HepG2 (cell line): ENCODE data around the gene KRTAP10-4. TPM values are rescaled to one million over a fixed set of nuclear protein-coding genes. Genes with fewer than 3 reads are reported as not detected.
A peak's percentile ranks its signal among the peaks of the same experiment; 100 is the strongest.

Source experiments
- AHR ChIP-seq: IDR thresholded peaks from 2 replicates; pipeline ENCODE4 v1.6.1; 2018; ENCODE audit warnings: missing genetic modification reagents, missing compliant biosample characterization
- GLI4 ChIP-seq: sonication (generic); formaldehyde crosslinking; IDR thresholded peaks from 2 replicates; pipeline ENCODE4 v1.5.1; 2020; ENCODE audit warnings: missing genetic modification reagents, mild to moderate bottlenecking, moderate library complexity, borderline replicate concordance
- GTF2F1 ChIP-seq: fragments of 150-350 bp; IDR thresholded peaks from 2 replicates; pipeline ENCODE4 v1.6.1; 2014; ENCODE audit warnings: low read length
- HOXA3 ChIP-seq: sonication (generic); formaldehyde crosslinking; IDR thresholded peaks from 2 replicates; pipeline ENCODE4 v1.5.0; 2020; ENCODE audit warnings: missing genetic modification reagents
- KDM3A ChIP-seq: IDR thresholded peaks from 2 replicates; pipeline ENCODE4 v1.6.1; 2018; ENCODE audit warnings: low read depth, missing compliant biosample characterization
- PAWR ChIP-seq: sonication (generic); formaldehyde crosslinking; IDR thresholded peaks from 2 replicates; pipeline ENCODE4 v1.4.0; 2020; ENCODE audit warnings: missing genetic modification reagents, mild to moderate bottlenecking, borderline replicate concordance
- SP1 ChIP-seq, 2 experiments: fragments of 450-650 bp in 1 of 2; sonication (generic) in 1 of 2; formaldehyde crosslinking in 1 of 2; IDR thresholded peaks; 2 replicates each; pipeline versions ENCODE4 v1.4.0 to v1.6.1; 2016 to 2020; ENCODE audit warnings: missing genetic modification reagents in 1 of 2
- XRCC5 ChIP-seq: fragments of 200-400 bp; formaldehyde crosslinking; optimal IDR thresholded peaks from 2 replicates; pipeline ENCODE3; 2017; ENCODE audit warnings: mild to moderate bottlenecking, low read length
- ZBTB3 ChIP-seq: sonication (generic); formaldehyde crosslinking; IDR thresholded peaks from 2 replicates; pipeline ENCODE4 v1.4.0; 2020; ENCODE audit warnings: low read depth, mild to moderate bottlenecking, moderate library complexity, missing genetic modification reagents, borderline replicate concordance
- ZMYM4 ChIP-seq: sonication (generic); formaldehyde crosslinking; IDR thresholded peaks from 2 replicates; pipeline ENCODE4 v1.8.1; 2023; ENCODE audit warnings: mild to moderate bottlenecking, missing genetic modification reagents
- ZNF17 ChIP-seq: sonication (generic); formaldehyde crosslinking; IDR thresholded peaks from 2 replicates; pipeline ENCODE4 v1.5.0; 2020; ENCODE audit warnings: mild to moderate bottlenecking, missing genetic modification reagents
- ZNF225 ChIP-seq: sonication (generic); formaldehyde crosslinking; IDR thresholded peaks from 2 replicates; pipeline ENCODE4 v1.4.0; 2020; ENCODE audit warnings: mild to moderate bottlenecking, missing genetic modification reagents
- ZNF232 ChIP-seq: sonication (generic); formaldehyde crosslinking; IDR thresholded peaks from 2 replicates; pipeline ENCODE4 v1.4.0; 2020; ENCODE audit warnings: missing genetic modification reagents, borderline replicate concordance
- ZNF335 ChIP-seq: sonication (generic); formaldehyde crosslinking; IDR thresholded peaks from 2 replicates; pipeline ENCODE4 v1.4.0; 2020; ENCODE audit warnings: missing genetic modification reagents
- ZNF556 ChIP-seq: sonication (generic); formaldehyde crosslinking; IDR thresholded peaks from 2 replicates; pipeline ENCODE4 v1.4.0; 2020; ENCODE audit warnings: mild to moderate bottlenecking, missing genetic modification reagents, borderline replicate concordance
- ZNF816 ChIP-seq: sonication (generic); formaldehyde crosslinking; IDR thresholded peaks from 2 replicates; pipeline ENCODE4 v1.8.0; 2022; ENCODE audit warnings: missing genetic modification reagents, mild to moderate bottlenecking, borderline replicate concordance
- polyA plus RNA-seq, 8 experiments: library from polyadenylated mRNA; depleted of rRNA in 3 of 8; stranded (reverse) in 7 of 8; unstranded in 1 of 8; fragments of >200 nt; fragmentation: Illumina TruSeq in 4 of 8; extraction: Trizol in 4 of 8; gene quantifications; 2 replicates each; pipeline versions ENCODE4 v1.2.1 to v1.2.3, GENCODE V29; 2011 to 2016; ENCODE audit warnings: low read depth in 4 of 8, missing spikeins in 1 of 8, mixed read lengths in 1 of 8; ENCODE audit not compliant: insufficient read depth in 1 of 8
- total RNA-seq, 5 experiments: library from RNA; depleted of rRNA; stranded (reverse); fragments of >200 nt; fragmentation: Illumina TruSeq; extraction: Trizol; gene quantifications; 2 replicates each; pipeline ENCODE4 v1.2.3, GENCODE V29; 2016; ENCODE audit warnings: low read depth in 1 of 5
- TF ChIP-seq, protein P1 (sequence below): sonication (generic); formaldehyde crosslinking; IDR thresholded peaks from 2 replicates; pipeline ENCODE4 v1.8.1; 2023; ENCODE audit warnings: mild to moderate bottlenecking, inconsistent platforms, moderate library complexity, missing genetic modification reagents, borderline replicate concordance
- TF ChIP-seq, protein P2 (sequence below): sonication (generic); formaldehyde crosslinking; IDR thresholded peaks from 2 replicates; pipeline ENCODE4 v1.5.1; 2020; ENCODE audit warnings: mild to moderate bottlenecking, missing genetic modification reagents, borderline replicate concordance
- TF ChIP-seq, protein P3 (sequence below): sonication (generic); formaldehyde crosslinking; IDR thresholded peaks from 2 replicates; pipeline ENCODE4 v1.4.0; 2020; ENCODE audit warnings: mild to moderate bottlenecking, missing genetic modification reagents

KRTAP10-4 gene
- total and polyA plus RNA-seq, 2 of the 13 experiments (the other 11 are each of a cell fraction or from before 2014, with no cell fraction given): not detected

- TF ChIP-seq KDM3A (peak; percentile 24; the same call in 1 of the 2 replicates), ZNF335 (CRISPR knock-in tag) (no peak), ZNF17 (CRISPR knock-in tag) (no peak), SP1 (IDR thresholded peaks at IDR 0.05) (no peak), SP1 (CRISPR knock-in tag; IDR thresholded peaks at IDR 0.05) (no peak), AHR (no peak), ZBTB3 (no peak), XRCC5 (peak; percentile 43), ZNF232 (no peak; the same call in 1 of the 2 replicates), ZNF225 (CRISPR knock-in tag) (no peak), PAWR (CRISPR knock-in tag) (no peak), GLI4 (CRISPR knock-in tag) (0 out of 2 replicates have a peak, but pooled peaks have one; percentile 38), HOXA3 (CRISPR knock-in tag) (peak; percentile 95), ZMYM4 (CRISPR knock-in tag) (peak; percentile 86), ZNF556 (no peak), ZNF816 (peak; percentile 80; the same call in 1 of the 2 replicates), GTF2F1 (no peak)
- TF ChIP-seq, protein P1, sequence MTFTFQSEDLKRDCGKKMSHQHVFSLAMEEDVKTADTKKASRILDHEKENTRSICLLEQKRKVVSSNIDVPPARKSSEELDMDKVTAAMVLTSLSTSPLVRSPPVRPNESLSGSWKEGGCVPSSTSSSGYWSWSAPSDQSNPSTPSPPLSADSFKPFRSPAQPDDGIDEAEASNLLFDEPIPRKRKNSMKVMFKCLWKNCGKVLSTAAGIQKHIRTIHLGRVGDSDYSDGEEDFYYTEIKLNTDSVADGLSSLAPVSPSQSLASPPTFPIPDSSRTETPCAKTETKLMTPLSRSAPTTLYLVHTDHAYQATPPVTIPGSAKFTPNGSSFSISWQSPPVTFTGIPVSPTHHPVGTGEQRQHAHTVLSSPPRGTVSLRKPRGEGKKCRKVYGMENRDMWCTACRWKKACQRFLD (CRISPR knock-in tag): no peak
- TF ChIP-seq, protein P2, sequence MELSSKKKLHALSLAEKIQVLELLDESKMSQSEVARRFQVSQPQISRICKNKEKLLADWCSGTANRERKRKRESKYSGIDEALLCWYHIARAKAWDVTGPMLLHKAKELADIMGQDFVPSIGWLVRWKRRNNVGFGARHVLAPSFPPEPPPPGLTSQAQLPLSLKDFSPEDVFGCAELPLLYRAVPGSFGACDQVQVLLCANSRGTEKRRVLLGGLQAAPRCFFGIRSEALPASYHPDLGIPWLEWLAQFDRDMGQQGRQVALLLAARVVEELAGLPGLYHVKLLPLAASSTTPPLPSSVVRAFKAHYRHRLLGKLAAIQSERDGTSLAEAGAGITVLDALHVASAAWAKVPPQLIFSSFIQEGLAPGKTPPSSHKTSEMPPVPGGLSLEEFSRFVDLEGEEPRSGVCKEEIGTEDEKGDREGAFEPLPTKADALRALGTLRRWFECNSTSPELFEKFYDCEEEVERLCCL (CRISPR knock-in tag): no peak
- TF ChIP-seq, protein P3, sequence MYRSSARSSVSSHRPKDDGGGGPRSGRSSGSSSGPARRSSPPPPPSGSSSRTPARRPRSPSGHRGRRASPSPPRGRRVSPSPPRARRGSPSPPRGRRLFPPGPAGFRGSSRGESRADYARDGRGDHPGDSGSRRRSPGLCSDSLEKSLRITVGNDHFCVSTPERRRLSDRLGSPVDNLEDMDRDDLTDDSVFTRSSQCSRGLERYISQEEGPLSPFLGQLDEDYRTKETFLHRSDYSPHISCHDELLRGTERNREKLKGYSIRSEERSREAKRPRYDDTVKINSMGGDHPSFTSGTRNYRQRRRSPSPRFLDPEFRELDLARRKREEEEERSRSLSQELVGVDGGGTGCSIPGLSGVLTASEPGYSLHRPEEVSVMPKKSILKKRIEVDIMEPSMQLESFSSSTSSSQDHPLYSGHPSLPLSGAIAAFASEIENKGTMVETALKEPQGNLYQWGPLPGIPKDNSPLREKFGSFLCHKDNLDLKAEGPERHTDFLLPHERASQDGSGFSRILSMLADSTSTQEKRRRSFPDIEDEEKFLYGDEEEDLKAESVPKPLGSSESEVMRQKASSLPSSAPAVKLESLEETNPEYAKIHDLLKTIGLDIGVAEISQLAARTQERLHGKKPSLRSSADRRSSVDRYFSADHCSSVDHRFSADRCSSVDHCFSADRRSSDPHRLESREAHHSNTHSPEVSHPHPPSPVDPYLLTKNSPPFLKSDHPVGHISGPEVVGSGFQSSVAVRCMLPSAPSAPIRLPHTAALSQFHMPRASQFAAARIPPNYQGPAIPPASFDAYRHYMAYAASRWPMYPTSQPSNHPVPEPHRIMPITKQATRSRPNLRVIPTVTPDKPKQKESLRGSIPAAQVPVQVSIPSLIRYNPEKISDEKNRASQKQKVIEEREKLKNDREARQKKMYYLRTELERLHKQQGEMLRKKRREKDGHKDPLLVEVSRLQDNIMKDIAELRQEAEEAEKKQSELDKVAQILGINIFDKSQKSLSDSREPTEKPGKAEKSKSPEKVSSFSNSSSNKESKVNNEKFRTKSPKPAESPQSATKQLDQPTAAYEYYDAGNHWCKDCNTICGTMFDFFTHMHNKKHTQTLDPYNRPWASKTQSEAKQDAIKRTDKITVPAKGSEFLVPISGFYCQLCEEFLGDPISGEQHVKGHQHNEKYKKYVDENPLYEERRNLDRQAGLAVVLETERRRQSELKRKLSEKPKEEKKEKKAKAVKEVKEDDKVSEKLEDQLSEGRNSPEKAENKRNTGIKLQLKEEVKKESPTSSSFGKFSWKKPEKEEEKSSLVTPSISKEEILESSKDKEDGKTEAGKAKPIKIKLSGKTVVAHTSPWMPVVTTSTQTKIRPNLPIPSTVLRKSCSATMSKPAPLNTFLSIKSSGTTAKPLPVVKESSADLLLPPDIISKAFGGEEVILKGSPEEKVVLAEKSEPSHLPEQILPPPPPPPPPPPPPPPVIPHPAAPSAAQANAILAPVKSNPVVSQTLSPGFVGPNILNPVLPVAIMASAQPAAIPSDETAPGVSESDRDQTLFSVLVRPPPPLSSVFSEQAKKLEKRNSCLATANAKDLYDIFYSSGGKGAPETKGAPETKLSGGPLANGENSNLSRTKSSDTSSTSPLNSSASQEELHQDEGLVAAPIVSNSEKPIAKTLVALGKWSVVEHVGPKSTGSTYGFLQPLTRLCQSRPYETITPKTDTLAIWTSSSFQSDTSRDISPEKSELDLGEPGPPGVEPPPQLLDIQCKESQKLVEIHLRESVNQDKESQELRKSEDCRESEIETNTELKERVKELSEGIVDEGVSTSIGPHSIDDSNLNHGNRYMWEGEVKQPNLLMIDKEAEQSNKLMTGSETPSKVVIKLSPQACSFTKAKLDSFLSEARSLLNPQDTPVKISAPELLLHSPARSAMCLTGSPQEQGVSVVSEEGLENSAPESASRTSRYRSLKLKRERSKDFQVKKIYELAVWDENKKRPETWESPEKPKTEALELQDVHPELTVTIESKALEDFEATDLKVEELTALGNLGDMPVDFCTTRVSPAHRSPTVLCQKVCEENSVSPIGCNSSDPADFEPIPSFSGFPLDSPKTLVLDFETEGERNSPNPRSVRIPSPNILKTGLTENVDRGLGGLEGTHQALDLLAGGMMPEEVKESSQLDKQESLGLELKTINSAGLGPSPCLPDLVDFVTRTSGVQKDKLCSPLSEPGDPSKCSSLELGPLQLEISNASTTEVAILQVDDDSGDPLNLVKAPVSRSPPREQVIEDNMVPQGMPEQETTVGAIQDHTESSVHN: no peak
Measured at GRCh38 chr21:44593598-44594405, 20.3 kb downstream of the KRTAP10-4 start (continued).
